Measurements from ENCODE around the gene TAGLN2.

GRCh38 chr1:159943908-159944622 is 18.8 kb upstream of the TAGLN2 start:
- TF ChIP-seq, protein P1, sequence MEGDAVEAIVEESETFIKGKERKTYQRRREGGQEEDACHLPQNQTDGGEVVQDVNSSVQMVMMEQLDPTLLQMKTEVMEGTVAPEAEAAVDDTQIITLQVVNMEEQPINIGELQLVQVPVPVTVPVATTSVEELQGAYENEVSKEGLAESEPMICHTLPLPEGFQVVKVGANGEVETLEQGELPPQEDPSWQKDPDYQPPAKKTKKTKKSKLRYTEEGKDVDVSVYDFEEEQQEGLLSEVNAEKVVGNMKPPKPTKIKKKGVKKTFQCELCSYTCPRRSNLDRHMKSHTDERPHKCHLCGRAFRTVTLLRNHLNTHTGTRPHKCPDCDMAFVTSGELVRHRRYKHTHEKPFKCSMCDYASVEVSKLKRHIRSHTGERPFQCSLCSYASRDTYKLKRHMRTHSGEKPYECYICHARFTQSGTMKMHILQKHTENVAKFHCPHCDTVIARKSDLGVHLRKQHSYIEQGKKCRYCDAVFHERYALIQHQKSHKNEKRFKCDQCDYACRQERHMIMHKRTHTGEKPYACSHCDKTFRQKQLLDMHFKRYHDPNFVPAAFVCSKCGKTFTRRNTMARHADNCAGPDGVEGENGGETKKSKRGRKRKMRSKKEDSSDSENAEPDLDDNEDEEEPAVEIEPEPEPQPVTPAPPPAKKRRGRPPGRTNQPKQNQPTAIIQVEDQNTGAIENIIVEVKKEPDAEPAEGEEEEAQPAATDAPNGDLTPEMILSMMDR (IDR thresholded peaks at IDR 0.05; ENCODE audit: poor library complexity): no peak
- TF ChIP-seq EZH2phosphoT487 (IDR thresholded peaks at IDR 0.05; ENCODE audit: low read depth, severe bottlenecking, unreplicated experiment): no peak

Data from hepatocyte (in vitro differentiated cells).